Activated CD8-positive, alpha-beta memory T cell treated with anti-CD3 and anti-CD28 coated beads for 1 hour (primary cell): Measurements from ENCODE around the gene RAD51B.

Experiments
- DNase-seq, 2 donors: peaks; one replicate each; pipeline ENCODE4 v3.0.0-alpha.2; 2020; ENCODE audit warnings: low read depth in 1 of 2; ENCODE audit errors: extremely low read depth in 1 of 2

RAD51B gene

GRCh38 chr14:68718023-68718990 is 898.7 kb downstream of the RAD51B start:
- no peak for DNase-seq

- DNase-seq = no peak
Measured at GRCh38 chr14:68719634-68720384, 900.2 kb downstream of the RAD51B start.

GRCh38 chr14:68722186-68722585 is 902.6 kb downstream of the RAD51B start:
- DNase-seq = no peak

- no peak for DNase-seq
Measured at GRCh38 chr14:68722968-68723566, 903.5 kb downstream of the RAD51B start.

GRCh38 chr14:68723808-68724268 is 904.3 kb downstream of the RAD51B start:
- DNase-seq = no peak

- no peak for DNase-seq
Measured at GRCh38 chr14:68724914-68725313, 905.3 kb downstream of the RAD51B start.

GRCh38 chr14:68726093-68726695 is 906.6 kb downstream of the RAD51B start:
- no peak for DNase-seq

GRCh38 chr14:68727315-68728047 is 907.9 kb downstream of the RAD51B start:
- no peak for DNase-seq

GRCh38 chr14:68728342-68729106 is 908.9 kb downstream of the RAD51B start:
- DNase-seq = no peak

GRCh38 chr14:68729556-68729955 is 910.0 kb downstream of the RAD51B start:
- DNase-seq = no peak

- DNase-seq = no peak
Measured at GRCh38 chr14:68730348-68730747, 910.8 kb downstream of the RAD51B start.

- DNase-seq = no peak
Measured at GRCh38 chr14:68730811-68731425, 911.3 kb downstream of the RAD51B start.

GRCh38 chr14:68733086-68733914 is 913.7 kb downstream of the RAD51B start:
- DNase-seq = no peak

- DNase-seq = peak; percentile 14 to 24
Measured at GRCh38 chr14:68734231-68734732, 914.7 kb downstream of the RAD51B start.

- DNase-seq = no peak
Measured at GRCh38 chr14:68735856-68736255, 916.3 kb downstream of the RAD51B start.

- no peak for DNase-seq
Measured at GRCh38 chr14:68736471-68736871, 916.9 kb downstream of the RAD51B start.

GRCh38 chr14:68737086-68737485 is 917.5 kb downstream of the RAD51B start:
- no peak for DNase-seq

- DNase-seq = no peak
Measured at GRCh38 chr14:68738559-68738958, 919.0 kb downstream of the RAD51B start.
